SU-DHL-6 (cell line): ENCODE results near the gene ASTN2.

Experiments used
- H2AFZ ChIP-seq: fragments of 200-600 bp; sonication (generic); 2 replicates; pipeline ENCODE4 v1.6.1; 2014; ENCODE audit warnings: low read depth, mild to moderate bottlenecking, moderate library complexity, mixed read lengths, antibody characterized with exemption, low read length; ENCODE audit not compliant: severe bottlenecking
- H3F3A ChIP-seq: fragments of 200-600 bp; shearing (Covaris generic); 2 replicates; pipeline ENCODE4 v1.6.0; 2016; ENCODE audit warnings: antibody characterized with exemption, mild to moderate bottlenecking; ENCODE audit not compliant: insufficient read depth
- H3K27ac ChIP-seq: fragments of 200-600 bp; sonication (generic); 2 replicates; pipeline ENCODE4 v1.5.1; 2016; ENCODE audit warnings: low read depth, mild to moderate bottlenecking, low read length, moderate library complexity, mixed read lengths
- H3K27me3 ChIP-seq: fragments of 200-600 bp; sonication (generic), shearing (Covaris generic); 2 replicates; pipeline ENCODE4 v1.6.0; 2014; ENCODE audit warnings: mild to moderate bottlenecking, low read length
- H3K36me3 ChIP-seq: fragments of 200-600 bp; sonication (generic); 2 replicates; pipeline ENCODE4 v1.6.1; 2014; ENCODE audit warnings: mild to moderate bottlenecking, low read length, mixed read lengths
- H3K4me2 ChIP-seq: fragments of 300-600, 200-600 bp; shearing (Covaris generic), sonication (generic); 2 replicates; pipeline ENCODE4 v1.6.0; 2014; ENCODE audit warnings: low read length, low read depth, mild to moderate bottlenecking; ENCODE audit not compliant: poor library complexity, severe bottlenecking
- H3K4me3 ChIP-seq: fragments of 200-600 bp; sonication (generic); 2 replicates; pipeline ENCODE4 v1.5.1; 2014; ENCODE audit warnings: antibody characterized with exemption, low read length, mild to moderate bottlenecking, mixed read lengths; ENCODE audit not compliant: insufficient read depth, poor library complexity, severe bottlenecking
- H3K79me2 ChIP-seq: fragments of 200-600 bp; sonication (generic); 2 replicates; pipeline ENCODE4 v1.6.1; 2014; ENCODE audit warnings: mild to moderate bottlenecking, low read length, moderate library complexity; ENCODE audit not compliant: insufficient read depth
- H3K9ac ChIP-seq: fragments of 200-600 bp; sonication (generic); 2 replicates; pipeline ENCODE4 v1.7.0; 2014; ENCODE audit warnings: mild to moderate bottlenecking, low read length
- H3K9me2 ChIP-seq: fragments of 200-600 bp; sonication (generic); replicated peaks from 2 replicates; pipeline ENCODE4 v1.6.1; 2014; ENCODE audit warnings: low read length; ENCODE audit not compliant: insufficient read depth
- H3K9me3 ChIP-seq: fragments of 200-600 bp; sonication (generic); 2 replicates; pipeline ENCODE4 v1.6.1; 2014; ENCODE audit warnings: low read length, mixed read lengths; ENCODE audit not compliant: insufficient read depth
- H4K20me1 ChIP-seq: fragments of 200-600 bp; sonication (generic); 2 replicates; pipeline ENCODE4 v1.6.1; 2014; ENCODE audit warnings: low read depth, mild to moderate bottlenecking, antibody characterized with exemption, low read length, moderate library complexity, mixed read lengths
- CTCF ChIP-seq: fragments of 200-600 bp; sonication (generic); IDR thresholded peaks from one replicate; pipeline ENCODE4 v1.5.1; 2017; ENCODE audit warnings: antibody characterized with exemption, mild to moderate bottlenecking, low read length, moderate library complexity; ENCODE audit not compliant: insufficient read depth, poor library complexity, severe bottlenecking
- EZH2phosphoT487 ChIP-seq: fragments of 200-600 bp; sonication (generic), shearing (Covaris generic); conservative IDR thresholded peaks from 2 replicates; pipeline ENCODE4 v1.6.1; 2018; ENCODE audit warnings: mild to moderate bottlenecking, antibody characterized with exemption, low read length, moderate library complexity, mixed read lengths

Gene ASTN2

GRCh38 chr9:116668970-116669695, 745.7 kb downstream of the ASTN2 start:
- no peak overlapping the region for H3K9ac ChIP-seq
- no peak overlapping the region for H3K27ac ChIP-seq
- H3K9me2 ChIP-seq: no peaks in the 10 kb centered on the region
- H3K27me3 ChIP-seq: no peaks in the 10 kb centered on the region
- TF ChIP-seq EZH2phosphoT487: no peak
- no peak for TF ChIP-seq CTCF
- no peak overlapping the region for H3K4me3 ChIP-seq
- no peaks in the 10 kb centered on the region for H3K36me3 ChIP-seq
- H3K4me2 ChIP-seq: no peak overlapping the region
- no peaks in the 10 kb centered on the region for H4K20me1 ChIP-seq
- no peak overlapping the region for H2AFZ ChIP-seq
- no peaks in the 10 kb centered on the region for H3K79me2 ChIP-seq
- H3K9me3 ChIP-seq: peaks cover 6% of the 10 kb centered on the region; the same call in 1 of the 2 replicates
- H3F3A ChIP-seq: no peaks in the 10 kb centered on the region

- Histone ChIP-seq H3K9me2 (no peaks in the 10 kb centered on the region), H3K27me3 (no peaks in the 10 kb centered on the region), H3K36me3 (no peaks in the 10 kb centered on the region), H3K4me3 (no peak overlapping the region), H3K9me3 (no peaks in the 10 kb centered on the region), H4K20me1 (no peaks in the 10 kb centered on the region), H2AFZ (no peak overlapping the region), H3F3A (no peaks in the 10 kb centered on the region), H3K79me2 (no peaks in the 10 kb centered on the region), H3K9ac (no peak overlapping the region), H3K27ac (no peak overlapping the region), H3K4me2 (no peak overlapping the region)
- TF ChIP-seq CTCF: no peak
- no peak for TF ChIP-seq EZH2phosphoT487
Observed at GRCh38 chr9:116663581-116663980, 751.3 kb downstream of the ASTN2 start.

DNA sequence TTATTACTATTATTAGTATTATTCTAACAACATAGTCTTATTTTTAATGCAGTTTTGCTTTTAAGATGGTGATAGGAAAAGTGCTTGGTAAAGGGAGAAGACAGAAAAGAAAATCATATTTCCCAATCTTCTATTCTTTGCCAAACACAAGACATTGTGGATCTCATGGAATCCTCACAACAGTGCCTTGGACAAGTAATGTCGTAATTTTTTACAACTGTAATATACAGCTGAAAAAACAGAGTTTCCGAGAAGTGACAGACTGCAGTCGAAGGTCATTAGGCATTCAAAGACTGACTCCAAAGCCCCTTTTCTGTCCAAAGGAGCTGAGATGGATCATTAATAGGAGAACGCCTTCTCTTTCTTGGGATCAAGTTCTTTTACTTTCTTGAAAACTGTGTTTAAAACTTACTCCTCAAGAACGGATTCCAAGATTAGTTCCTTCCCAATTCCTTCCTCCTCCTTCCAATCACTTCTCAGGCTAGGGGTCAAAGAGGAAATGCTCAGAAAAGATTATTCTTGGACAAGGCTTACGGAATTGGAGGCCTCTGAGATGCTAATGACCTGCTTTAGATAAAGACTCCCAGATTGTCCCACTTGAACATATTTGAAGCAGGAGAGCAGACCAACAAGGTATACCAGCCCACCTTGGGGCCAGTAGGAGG, 752.1 kb downstream of the ASTN2 start:
- no peak overlapping the region for H3K4me3 ChIP-seq
- no peaks in the 10 kb centered on the region for H3K9me3 ChIP-seq
- H3K4me2 ChIP-seq: no peak overlapping the region
- no peaks in the 10 kb centered on the region for H3K79me2 ChIP-seq
- no peaks in the 10 kb centered on the region for H3K27me3 ChIP-seq
- H3F3A ChIP-seq: no peaks in the 10 kb centered on the region
- no peaks in the 10 kb centered on the region for H4K20me1 ChIP-seq
- no peaks in the 10 kb centered on the region for H3K9me2 ChIP-seq
- no peak overlapping the region for H3K27ac ChIP-seq
- H2AFZ ChIP-seq: no peak overlapping the region
- no peak for TF ChIP-seq CTCF
- no peak for TF ChIP-seq EZH2phosphoT487
- no peaks in the 10 kb centered on the region for H3K36me3 ChIP-seq
- H3K9ac ChIP-seq: no peak overlapping the region
